Parathyroid adenoma (tissue), 2 donors: Measurements from ENCODE around the gene CABP7.

Source experiments
- H2AFZ ChIP-seq: fragments of 300-600 bp; sonication (generic); one replicate; pipeline ENCODE4 v1.7.0; 2017; ENCODE audit warnings: antibody characterized with exemption, mild to moderate bottlenecking
- H3K27ac ChIP-seq: fragments of 300-600 bp; sonication (generic); one replicate; pipeline ENCODE4 v1.7.0; 2017
- H3K27me3 ChIP-seq: fragments of 300-600 bp; sonication (generic); one replicate; pipeline ENCODE4 v1.7.0; 2017; ENCODE audit warnings: low read length; ENCODE audit not compliant: control insufficient read depth, insufficient read depth
- H3K36me3 ChIP-seq: fragments of 300-600 bp; sonication (generic); one replicate; pipeline ENCODE4 v1.7.0; 2017; ENCODE audit warnings: low read length; ENCODE audit not compliant: control insufficient read depth, insufficient read depth
- H3K4me1 ChIP-seq: fragments of 300-600 bp; sonication (generic); one replicate; pipeline ENCODE4 v1.7.0; 2017; ENCODE audit warnings: control low read depth
- H3K4me2 ChIP-seq: fragments of 300-600 bp; sonication (generic); one replicate; pipeline ENCODE4 v1.7.0; 2017; ENCODE audit warnings: low read length
- H3K4me3 ChIP-seq: fragments of 300-600 bp; sonication (generic); one replicate; pipeline ENCODE4 v1.7.0; 2017; ENCODE audit warnings: low read depth, low read length
- H3K79me2 ChIP-seq: fragments of 300-600 bp; sonication (generic); one replicate; pipeline ENCODE4 v1.7.0; 2017; ENCODE audit warnings: control low read depth
- H3K9ac ChIP-seq: fragments of 300-600 bp; sonication (generic); one replicate; pipeline ENCODE4 v1.7.0; 2017; ENCODE audit warnings: mild to moderate bottlenecking
- H3K9me3 ChIP-seq: fragments of 300-600 bp; sonication (generic); one replicate; pipeline ENCODE4 v1.7.0; 2017; ENCODE audit warnings: low read length; ENCODE audit not compliant: control insufficient read depth
- TF ChIP-seq, protein P1 (sequence below): fragments of 300-600 bp; sonication (generic); IDR thresholded peaks from one replicate; pipeline ENCODE4 v1.7.0; 2017; ENCODE audit warnings: antibody characterized with exemption, mild to moderate bottlenecking
- donor health status: primary hyperparathyroidism.

The CABP7 gene

GRCh38 chr22:29720811-29721323, 1.1 kb downstream of the CABP7 start:
- Histone ChIP-seq H3K9me3 (no peaks in the 10 kb centered on the region), H3K36me3 (no peaks in the 10 kb centered on the region), H2AFZ (no peak overlapping the region), H3K79me2 (no peaks in the 10 kb centered on the region), H3K4me2 (no peak overlapping the region), H3K4me3 (no peak overlapping the region), H3K27ac (no peak overlapping the region), H3K4me1 (no peaks in the 10 kb centered on the region), H3K9ac (no peak overlapping the region), H3K27me3 (no peaks in the 10 kb centered on the region)
- TF ChIP-seq, protein P1, sequence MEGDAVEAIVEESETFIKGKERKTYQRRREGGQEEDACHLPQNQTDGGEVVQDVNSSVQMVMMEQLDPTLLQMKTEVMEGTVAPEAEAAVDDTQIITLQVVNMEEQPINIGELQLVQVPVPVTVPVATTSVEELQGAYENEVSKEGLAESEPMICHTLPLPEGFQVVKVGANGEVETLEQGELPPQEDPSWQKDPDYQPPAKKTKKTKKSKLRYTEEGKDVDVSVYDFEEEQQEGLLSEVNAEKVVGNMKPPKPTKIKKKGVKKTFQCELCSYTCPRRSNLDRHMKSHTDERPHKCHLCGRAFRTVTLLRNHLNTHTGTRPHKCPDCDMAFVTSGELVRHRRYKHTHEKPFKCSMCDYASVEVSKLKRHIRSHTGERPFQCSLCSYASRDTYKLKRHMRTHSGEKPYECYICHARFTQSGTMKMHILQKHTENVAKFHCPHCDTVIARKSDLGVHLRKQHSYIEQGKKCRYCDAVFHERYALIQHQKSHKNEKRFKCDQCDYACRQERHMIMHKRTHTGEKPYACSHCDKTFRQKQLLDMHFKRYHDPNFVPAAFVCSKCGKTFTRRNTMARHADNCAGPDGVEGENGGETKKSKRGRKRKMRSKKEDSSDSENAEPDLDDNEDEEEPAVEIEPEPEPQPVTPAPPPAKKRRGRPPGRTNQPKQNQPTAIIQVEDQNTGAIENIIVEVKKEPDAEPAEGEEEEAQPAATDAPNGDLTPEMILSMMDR: no peak

DNA sequence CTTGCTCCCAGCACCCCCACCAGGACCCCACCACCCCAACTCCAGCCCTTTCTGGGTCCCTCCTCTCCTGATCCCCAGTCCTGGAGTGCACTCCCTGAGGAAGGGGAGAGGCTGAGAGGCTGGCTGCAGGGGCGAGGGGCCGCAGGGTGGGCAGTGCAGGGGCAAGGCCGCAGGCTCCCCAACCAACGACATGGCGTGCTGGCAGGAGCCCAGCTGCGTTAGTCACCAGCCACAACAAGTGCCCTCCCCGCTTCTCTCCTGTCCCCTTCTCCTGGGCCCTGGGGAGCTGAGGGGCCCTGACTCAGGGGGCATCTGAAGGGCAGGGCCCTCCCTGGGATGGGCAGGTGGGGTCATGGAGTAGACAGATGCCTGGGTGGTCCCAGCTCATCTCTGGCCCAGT, 2.3 kb downstream of the CABP7 start:
- Histone ChIP-seq H3K79me2 (no peaks in the 10 kb centered on the region), H3K27me3 (no peaks in the 10 kb centered on the region), H3K9me3 (no peaks in the 10 kb centered on the region), H2AFZ (no peak overlapping the region), H3K9ac (no peak overlapping the region), H3K4me1 (no peaks in the 10 kb centered on the region), H3K4me2 (no peak overlapping the region), H3K36me3 (no peaks in the 10 kb centered on the region), H3K27ac (no peak overlapping the region), H3K4me3 (no peak overlapping the region)
- TF ChIP-seq, protein P1: no peak

DNA sequence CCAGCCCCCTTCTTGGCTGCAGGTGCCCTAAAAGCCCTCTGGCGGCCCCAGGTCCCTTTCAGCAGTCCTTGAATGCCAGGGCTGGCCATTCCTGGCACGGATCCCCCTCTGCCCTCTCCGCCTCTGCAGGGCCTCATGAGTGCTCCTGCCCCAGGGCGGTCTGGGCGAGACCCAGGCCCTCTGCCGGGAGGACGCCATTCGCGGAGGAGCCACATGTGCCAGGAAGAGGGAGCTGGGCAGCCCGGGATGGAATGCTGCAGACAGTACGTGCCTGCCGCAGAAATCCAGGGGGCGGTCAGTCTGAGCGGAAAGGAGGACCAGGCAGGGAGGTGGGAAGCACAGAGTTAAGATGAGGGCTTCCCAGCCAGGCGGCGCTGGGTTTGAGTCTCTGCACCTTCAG, 2.8 kb downstream of the CABP7 start:
- H3K4me2 ChIP-seq: no peak overlapping the region
- H3K79me2 ChIP-seq: no peaks in the 10 kb centered on the region
- H3K27ac ChIP-seq: no peak overlapping the region
- H3K27me3 ChIP-seq: no peaks in the 10 kb centered on the region
- H3K4me1 ChIP-seq: no peaks in the 10 kb centered on the region
- TF ChIP-seq, protein P1: no peak
- H3K4me3 ChIP-seq: no peak overlapping the region
- no peak overlapping the region for H3K9ac ChIP-seq
- H3K9me3 ChIP-seq: no peaks in the 10 kb centered on the region
- no peak overlapping the region for H2AFZ ChIP-seq
- H3K36me3 ChIP-seq: no peaks in the 10 kb centered on the region

GRCh38 chr22:29723766-29724165, 4.0 kb downstream of the CABP7 start:
- H3K27ac ChIP-seq: no peak overlapping the region
- no peak overlapping the region for H3K9ac ChIP-seq
- H3K9me3 ChIP-seq: no peaks in the 10 kb centered on the region
- H3K4me3 ChIP-seq: no peak overlapping the region
- H3K27me3 ChIP-seq: no peaks in the 10 kb centered on the region
- H3K79me2 ChIP-seq: no peaks in the 10 kb centered on the region
- no peaks in the 10 kb centered on the region for H3K36me3 ChIP-seq
- no peak overlapping the region for H2AFZ ChIP-seq
- TF ChIP-seq, protein P1: no peak
- no peaks in the 10 kb centered on the region for H3K4me1 ChIP-seq
- no peak overlapping the region for H3K4me2 ChIP-seq

GRCh38 chr22:29724843-29725242, 5.0 kb downstream of the CABP7 start:
- Histone ChIP-seq H3K9me3 (no peaks in the 10 kb centered on the region), H3K4me2 (no peak overlapping the region), H3K79me2 (no peaks in the 10 kb centered on the region), H2AFZ (no peak overlapping the region), H3K9ac (no peak overlapping the region), H3K36me3 (no peaks in the 10 kb centered on the region), H3K27ac (no peak overlapping the region), H3K4me1 (no peaks in the 10 kb centered on the region), H3K4me3 (no peak overlapping the region), H3K27me3 (no peaks in the 10 kb centered on the region)
- TF ChIP-seq, protein P1: no peak
